AG09319 (cell line): Measurements from ENCODE around the gene HOXB6.

Experiments
- DNase-seq: peaks from one replicate; pipeline ENCODE4 v3.0.0-alpha.2; 2010; ENCODE audit warnings: low read depth; ENCODE audit errors: extremely low read depth
- CTCF ChIP-seq: IDR thresholded peaks from 2 replicates; pipeline ENCODE4 v1.5.1; 2011; ENCODE audit warnings: low read depth, mild to moderate bottlenecking, inconsistent platforms, low read length, moderate library complexity

HOXB6 gene

GRCh38 chr17:48570325-48571023 lies 34.3 kb downstream of the HOXB6 start:
- no peak for TF ChIP-seq CTCF
- no peak for DNase-seq

- DNase-seq: no peak
- no peak for TF ChIP-seq CTCF
Observed at GRCh38 chr17:48569674-48570324, 35.0 kb downstream of the HOXB6 start.

GRCh38 chr17:48569240-48569582 lies 35.6 kb downstream of the HOXB6 start:
- no peak for DNase-seq
- no peak for TF ChIP-seq CTCF

GRCh38 chr17:48568499-48569239 lies 36.1 kb downstream of the HOXB6 start:
- DNase-seq: no peak
- TF ChIP-seq CTCF: no peak

GRCh38 chr17:48567646-48568354 lies 37.0 kb downstream of the HOXB6 start:
- no peak for DNase-seq
- TF ChIP-seq CTCF: no peak

GRCh38 chr17:48567209-48567608 lies 37.6 kb downstream of the HOXB6 start:
- no peak for TF ChIP-seq CTCF
- DNase-seq: no peak
